Gastrocnemius medialis (tissue), 4 donors: ENCODE data around the gene PRKG1. TPM values are rescaled to one million over a fixed set of nuclear protein-coding genes. Genes with fewer than 3 reads are reported as not detected.

Experiments
- ATAC-seq, 2 donors: fragments of 150-250 bp; one replicate each; pipeline ENCODE4 v1.9.1; 2016
- DNase-seq, 2 donors: peaks; one replicate each; pipeline ENCODE4 v3.0.0-alpha.2; 2019
- H3K27ac ChIP-seq, 4 donors: fragments of 200-600 bp; sonication (generic); 1 replicate in 1 of 4; 2 replicates in 3 of 4; pipeline ENCODE4 v1.5.1; 2016 to 2018; ENCODE audit warnings: mild to moderate bottlenecking in 2 of 4, moderate library complexity in 1 of 4
- H3K27me3 ChIP-seq, 3 donors: fragments of 200-600 bp; sonication (generic) in 2 of 3; 1 replicate in 1 of 3; 2 replicates in 2 of 3; pipeline versions ENCODE4 v1.5.1 to v1.6.0; 2016 to 2019; ENCODE audit warnings: mild to moderate bottlenecking in 1 of 3, moderate library complexity in 1 of 3
- H3K36me3 ChIP-seq, 2 donors: fragments of 200-600 bp; sonication (generic) in 1 of 2; one replicate each; pipeline ENCODE4 v1.5.1; 2017 to 2018
- H3K4me1 ChIP-seq, 2 donors: fragments of 200-600 bp; sonication (generic) in 1 of 2; one replicate each; pipeline ENCODE4 v1.5.1; 2016 to 2017; ENCODE audit warnings: mild to moderate bottlenecking in 2 of 2
- H3K4me3 ChIP-seq, 4 donors: fragments of 200-600 bp; sonication (generic) in 3 of 4; 1 replicate in 1 of 4; 2 replicates in 3 of 4; pipeline ENCODE4 v1.5.1; 2016 to 2019; ENCODE audit warnings: mild to moderate bottlenecking in 2 of 4
- H3K9me3 ChIP-seq, 3 donors: fragments of 200-600 bp; sonication (generic) in 2 of 3; 1 replicate in 1 of 3; 2 replicates in 2 of 3; pipeline ENCODE4 v1.5.1; 2016 to 2019
- POLR2A ChIP-seq, 2 donors: fragments of 450-650 bp; IDR thresholded peaks; one replicate each; pipeline ENCODE4 v1.6.1; 2017; ENCODE audit warnings: antibody characterized with exemption in 2 of 2, mild to moderate bottlenecking in 2 of 2, moderate library complexity in 2 of 2
- in situ Hi-C, 4 donors: fragments of 200-750 bp; cut with MboI; loops; one replicate each; pipeline versions ENCODE4 v1.15.0 to v1.8.0; 2017; ENCODE audit warnings: low sequenced_read_pairs in 4 of 4
- intact Hi-C: fragments of 100-400 bp; cut with DNase I; formaldehyde crosslinking; loops from one replicate; pipeline ENCODE4 v1.15.1; 2023; ENCODE audit warnings: low total_unique reads
- total RNA-seq, 4 donors: library from RNA; depleted of rRNA; stranded (reverse); fragments of >200 nt; gene quantifications; one replicate each; pipeline versions ENCODE4 v1.1.0 to v1.2.3, GENCODE V29; 2016
- TF ChIP-seq, protein P1 (sequence below), 5 experiments: fragments of 450-650 bp in 3 of 5; fragments of 200-600 bp in 2 of 5; sonication (generic) in 2 of 5; IDR thresholded peaks in 4 of 5; conservative IDR thresholded peaks in 1 of 5; 1 replicate in 4 of 5; 2 replicates in 1 of 5; pipeline ENCODE4 v1.5.1; 2016 to 2019; ENCODE audit warnings: antibody characterized with exemption in 5 of 5, mild to moderate bottlenecking in 3 of 5, moderate library complexity in 3 of 5

PRKG1 gene
- total RNA-seq, 4 donors from 2014 or later: 10.4 to 39.4 (median 25.1) TPM

DNA sequence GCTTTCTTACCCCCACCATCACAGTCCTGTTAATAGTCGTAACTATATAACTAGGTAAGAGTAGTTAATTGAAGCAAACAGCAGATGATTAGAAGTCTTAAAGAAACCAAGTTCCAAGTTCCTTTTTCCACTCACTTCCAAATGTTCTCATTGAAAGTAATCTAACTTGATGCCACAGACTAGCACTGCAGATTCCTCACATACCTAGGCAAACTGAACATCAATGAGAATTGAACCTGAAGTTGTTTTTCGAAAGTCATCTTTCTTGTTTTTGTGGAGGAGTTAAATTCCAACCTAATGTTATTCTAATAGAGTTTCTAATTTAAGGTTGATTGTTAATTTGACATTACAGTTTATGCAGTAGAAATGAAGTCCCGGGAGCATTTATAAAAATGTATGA is 5.5 kb downstream of the PRKG1 start:
- in situ Hi-C loops: loop anchor here in 1 of 4 donors (10.0 kb wide), 1 partner anchor 345 kb away; no protein-coding TSS in a partner anchor

DNA sequence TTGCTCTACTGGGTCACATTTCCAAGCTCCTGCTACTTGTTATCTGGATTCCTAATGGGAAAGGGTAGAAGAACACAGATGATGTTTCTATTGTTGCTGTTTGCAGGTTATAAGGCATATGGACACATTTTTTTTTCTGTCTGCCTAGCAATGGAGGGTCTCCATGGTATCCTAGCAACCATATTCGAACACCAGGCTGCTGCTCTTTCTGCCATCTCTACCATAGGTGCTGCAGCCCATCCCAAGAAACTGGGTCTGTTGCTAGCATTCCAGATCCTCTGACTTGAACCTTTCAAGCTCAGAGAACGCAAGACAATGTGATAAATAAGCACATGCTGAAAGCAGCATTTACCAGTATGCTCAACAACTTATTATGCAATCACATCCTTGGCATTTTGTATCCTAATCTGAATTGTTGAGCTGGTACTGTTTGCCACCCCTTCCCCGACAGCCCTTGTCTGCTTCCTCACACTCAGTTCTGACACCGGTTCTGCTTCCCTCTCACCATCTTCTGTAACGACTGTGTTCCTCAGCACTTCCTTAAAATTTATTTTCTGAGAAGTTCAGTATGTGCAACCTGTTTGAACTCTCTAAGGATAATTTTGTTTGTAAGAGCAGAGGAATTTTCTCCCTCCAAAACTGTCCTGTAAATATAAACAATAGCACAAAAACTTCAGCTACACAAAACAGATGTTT is 6.2 kb downstream of the PRKG1 start:
- Histone ChIP-seq H3K27ac (no peak overlapping the region), H3K36me3 (no peaks in the 10 kb centered on the region), H3K27me3 (no peaks in the 10 kb centered on the region), H3K9me3 (no peaks in the 10 kb centered on the region), H3K4me3 (no peak overlapping the region), H3K4me1 (peaks cover 6 to 11% of the 10 kb centered on the region in 2 donors)
- intact Hi-C loops (no loop called here), in situ Hi-C loops (no loop called here)
- DNase-seq (no peak), ATAC-seq (no peak)
- no peak for TF ChIP-seq POLR2A (IDR thresholded peaks at IDR 0.05)
- TF ChIP-seq, protein P1, sequence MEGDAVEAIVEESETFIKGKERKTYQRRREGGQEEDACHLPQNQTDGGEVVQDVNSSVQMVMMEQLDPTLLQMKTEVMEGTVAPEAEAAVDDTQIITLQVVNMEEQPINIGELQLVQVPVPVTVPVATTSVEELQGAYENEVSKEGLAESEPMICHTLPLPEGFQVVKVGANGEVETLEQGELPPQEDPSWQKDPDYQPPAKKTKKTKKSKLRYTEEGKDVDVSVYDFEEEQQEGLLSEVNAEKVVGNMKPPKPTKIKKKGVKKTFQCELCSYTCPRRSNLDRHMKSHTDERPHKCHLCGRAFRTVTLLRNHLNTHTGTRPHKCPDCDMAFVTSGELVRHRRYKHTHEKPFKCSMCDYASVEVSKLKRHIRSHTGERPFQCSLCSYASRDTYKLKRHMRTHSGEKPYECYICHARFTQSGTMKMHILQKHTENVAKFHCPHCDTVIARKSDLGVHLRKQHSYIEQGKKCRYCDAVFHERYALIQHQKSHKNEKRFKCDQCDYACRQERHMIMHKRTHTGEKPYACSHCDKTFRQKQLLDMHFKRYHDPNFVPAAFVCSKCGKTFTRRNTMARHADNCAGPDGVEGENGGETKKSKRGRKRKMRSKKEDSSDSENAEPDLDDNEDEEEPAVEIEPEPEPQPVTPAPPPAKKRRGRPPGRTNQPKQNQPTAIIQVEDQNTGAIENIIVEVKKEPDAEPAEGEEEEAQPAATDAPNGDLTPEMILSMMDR (IDR thresholded peaks at IDR 0.05 in 4 of 5, conservative IDR thresholded peaks at IDR 0.05 in 1 of 5): no peak

More for the DNA sequence above, 5.5 kb downstream of the PRKG1 start:
- H3K36me3 ChIP-seq: no peaks in the 10 kb centered on the region
- no peaks in the 10 kb centered on the region for H3K27me3 ChIP-seq
- DNase-seq (no peak), ATAC-seq (no peak)
- intact Hi-C loops: no loop called here
- no peak overlapping the region for H3K4me3 ChIP-seq
- H3K9me3 ChIP-seq: no peaks in the 10 kb centered on the region
- H3K4me1 ChIP-seq: peaks cover 9 to 11% of the 10 kb centered on the region in 2 donors
- no peak overlapping the region for H3K27ac ChIP-seq
- TF ChIP-seq, protein P1 (IDR thresholded peaks at IDR 0.05 in 4 of 5, conservative IDR thresholded peaks at IDR 0.05 in 1 of 5): no peak
- no peak for TF ChIP-seq POLR2A (IDR thresholded peaks at IDR 0.05)

DNA sequence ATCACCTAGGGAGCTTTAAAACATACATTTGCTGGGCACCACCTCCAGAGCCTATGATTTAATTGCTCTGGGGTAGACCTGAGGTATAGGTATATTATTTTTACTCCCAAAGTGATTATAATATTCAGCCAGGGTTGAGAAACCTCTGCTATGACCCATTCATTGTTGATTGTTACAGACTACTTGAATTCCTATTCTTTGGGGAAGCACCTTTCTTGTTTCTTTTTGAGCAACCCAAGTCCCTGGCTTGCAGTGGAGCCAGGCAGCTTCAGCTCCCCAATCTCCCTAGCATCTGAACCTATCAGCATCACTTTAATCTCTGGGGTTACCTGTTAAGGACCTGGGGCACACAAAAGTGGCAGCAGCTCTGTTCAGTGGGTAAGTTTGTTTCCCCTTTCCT is 8.6 kb downstream of the PRKG1 start:
- TF ChIP-seq, protein P1 (IDR thresholded peaks at IDR 0.05 in 4 of 5, conservative IDR thresholded peaks at IDR 0.05 in 1 of 5): no peak
- TF ChIP-seq POLR2A (IDR thresholded peaks at IDR 0.05): no peak
- H3K4me1 ChIP-seq: peaks cover 4 to 11% of the 10 kb centered on the region in 2 donors
- ATAC-seq: no peak
- no peaks in the 10 kb centered on the region for H3K36me3 ChIP-seq
- no peaks in the 10 kb centered on the region for H3K27me3 ChIP-seq
- no peak for DNase-seq
- H3K27ac ChIP-seq: peak overlapping the region in 1 of 4 donors; percentile 13
- in situ Hi-C loops: no loop called here
- no peaks in the 10 kb centered on the region for H3K9me3 ChIP-seq
- H3K4me3 ChIP-seq: no peak overlapping the region
- intact Hi-C loops: no loop called here

DNA sequence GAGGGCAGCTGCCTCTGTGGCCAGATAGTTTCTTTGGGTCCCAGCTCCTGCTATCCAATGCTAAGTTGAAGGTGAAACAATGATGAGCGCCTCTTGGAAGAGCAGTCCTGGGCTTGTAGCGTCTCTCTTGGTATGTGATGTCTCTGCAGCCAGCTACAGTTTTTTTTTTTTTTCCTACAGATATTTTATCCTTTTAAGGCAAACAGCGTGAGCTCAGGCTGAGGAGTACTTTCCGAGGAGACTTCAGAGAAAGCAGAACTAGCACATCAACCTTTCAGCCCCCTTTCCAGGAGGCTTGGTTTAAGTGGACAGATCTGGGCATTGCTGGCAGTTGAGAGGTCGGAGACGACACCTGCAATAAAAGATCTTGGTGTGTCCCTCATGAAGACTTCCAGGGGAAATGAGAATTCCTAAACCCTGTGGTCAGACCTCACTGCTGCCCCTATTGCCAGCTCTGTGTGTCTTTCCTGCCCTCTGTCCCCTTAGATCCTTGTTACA is 9.1 kb downstream of the PRKG1 start:
- in situ Hi-C loops (no loop called here), intact Hi-C loops (no loop called here)

More for the DNA sequence above, 9.1 kb downstream of the PRKG1 start:
- Histone ChIP-seq H3K27me3 (no peaks in the 10 kb centered on the region), H3K36me3 (no peaks in the 10 kb centered on the region), H3K4me1 (peaks cover 4 to 11% of the 10 kb centered on the region in 2 donors), H3K9me3 (no peaks in the 10 kb centered on the region), H3K27ac (peak overlapping the region in 1 of 4 donors; percentile 13), H3K4me3 (no peak overlapping the region)
- ATAC-seq (no peak), DNase-seq (no peak)
- no peak for TF ChIP-seq POLR2A (IDR thresholded peaks at IDR 0.05)
- TF ChIP-seq, protein P1 (IDR thresholded peaks at IDR 0.05 in 4 of 5, conservative IDR thresholded peaks at IDR 0.05 in 1 of 5): no peak
